Measurements from ENCODE around the gene NDUFA7.
A peak's percentile ranks its signal among the peaks of the same experiment; 100 is the strongest.

NDUFA7 gene

DNA sequence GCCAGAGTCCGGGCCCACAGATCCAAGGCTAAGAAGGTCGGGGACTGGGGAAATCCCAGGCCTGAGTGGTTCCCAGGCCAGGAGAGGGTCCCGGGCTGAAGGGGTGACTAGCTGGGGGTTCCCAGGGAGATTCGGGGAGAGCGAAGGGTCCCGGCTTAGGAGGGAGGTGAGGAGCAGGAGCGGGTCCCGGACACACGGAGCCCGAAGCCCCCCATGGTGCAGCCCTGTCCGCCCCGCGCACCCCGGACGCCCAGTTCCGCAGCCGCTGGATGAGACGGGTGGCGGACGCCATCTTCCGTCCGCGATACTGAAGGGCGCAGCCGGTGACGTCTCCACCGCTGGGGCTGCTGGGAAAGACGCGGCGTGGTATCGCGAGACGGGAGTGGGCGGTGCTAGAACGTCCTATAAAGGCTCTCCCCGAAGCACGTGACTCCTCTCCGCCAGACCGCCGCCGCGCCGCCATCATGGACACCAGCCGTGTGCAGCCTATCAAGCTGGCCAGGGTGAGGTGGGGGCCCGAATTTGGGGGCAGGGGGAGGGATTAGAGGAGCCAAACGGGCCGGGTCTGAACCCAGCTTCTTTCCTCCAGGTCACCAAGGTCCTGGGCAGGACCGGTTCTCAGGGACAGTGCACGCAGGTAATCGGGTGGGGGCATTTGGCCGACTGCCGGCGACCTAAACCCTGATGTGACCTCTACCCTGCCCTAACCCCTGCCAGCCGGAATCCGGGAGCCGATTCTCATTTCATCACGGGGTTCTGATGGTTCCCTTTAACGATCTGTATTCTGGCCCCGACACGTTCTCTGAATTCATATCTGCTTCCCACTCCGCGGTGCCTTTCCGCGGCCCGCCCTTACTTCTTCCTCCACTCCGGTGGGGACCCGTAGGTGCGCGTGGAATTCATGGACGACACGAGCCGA lies at the start of gene NDUFA7, which contains the start of gene RPS28:
Gene NDUFA7 (minus strand): TSS at position 309 of the 919 bp plus-strand sequence. CDS start 17 bp downstream, at position 292.
Gene RPS28 (plus strand): TSS at position 430 of the 919 bp plus-strand sequence. CDS start 35 bp downstream, at position 465.
- H3K27ac ChIP-seq (ENCODE audit: low read depth, low read length), result peak within 1 kb of the TSS; percentile 70
- H3K4me3 ChIP-seq (ENCODE audit: low read depth, low read length), result peak within 1 kb of the TSS; percentile 96
- peaks cover 42% of the 10 kb centered on the region for H3K79me2 ChIP-seq (ENCODE audit: control insufficient read depth, insufficient read depth, low read length, unreplicated experiment)
- peak within 1 kb of the TSS; percentile 60 for H2AFZ ChIP-seq (ENCODE audit: low read length, unreplicated experiment)
- peaks cover 12% of the 10 kb centered on the region for H3K4me1 ChIP-seq (ENCODE audit: control insufficient read depth, insufficient read depth, low read length, unreplicated experiment)
- peaks cover 5% of the 10 kb centered on the region; the same call in 1 of the 2 replicates for H3K36me3 ChIP-seq (ENCODE audit: insufficient read depth, low read length)
- H3K27me3 ChIP-seq (ENCODE audit: insufficient read depth, low read length), result no peaks in the 10 kb centered on the region

DNA sequence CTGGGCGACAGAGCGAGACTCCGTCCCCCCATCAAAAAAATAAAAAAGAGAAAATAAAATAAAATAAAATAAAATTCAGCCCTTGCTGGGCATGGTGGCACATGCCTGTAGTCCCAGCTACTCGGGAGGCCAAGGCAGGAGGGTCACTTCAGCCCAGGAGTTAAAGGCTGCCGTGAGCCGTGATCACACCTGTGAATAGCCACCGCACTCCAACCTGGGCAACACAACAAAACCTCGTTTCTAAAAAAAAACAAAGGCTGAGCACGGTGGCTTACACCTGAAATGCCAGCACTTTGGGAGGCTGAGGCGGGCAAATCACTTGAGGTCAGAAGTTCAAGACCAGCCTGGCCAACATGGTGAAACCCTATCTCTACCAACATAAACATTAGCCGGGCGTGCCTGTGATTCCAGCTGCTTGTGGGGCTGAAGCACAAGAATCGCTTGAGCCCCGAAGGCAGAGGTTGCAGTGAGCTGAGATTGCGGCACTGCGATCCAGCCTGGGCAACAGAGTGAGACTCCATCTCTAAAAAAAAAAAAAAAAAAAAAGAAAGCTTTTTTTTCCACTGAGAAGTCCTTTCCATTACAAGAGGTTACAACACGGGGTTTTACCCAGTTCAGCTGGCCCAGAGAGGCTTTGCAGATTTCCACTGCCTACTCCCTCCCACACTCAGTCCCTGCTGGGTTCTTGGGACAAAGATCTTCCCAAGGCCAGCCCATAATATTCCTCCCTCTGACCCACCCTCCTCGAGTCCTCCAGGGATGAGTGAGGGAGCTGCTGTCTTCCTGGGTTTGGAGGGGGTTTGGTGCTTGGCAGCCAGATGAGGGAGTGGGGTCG lies 49.2 kb upstream of the NDUFA7 start:
- Histone ChIP-seq H3K4me1 (ENCODE audit: control insufficient read depth, insufficient read depth, low read length, unreplicated experiment) (peaks cover 20% of the 10 kb centered on the region), H3K4me3 (ENCODE audit: low read depth, low read length) (no peak overlapping the region), H3K36me3 (ENCODE audit: insufficient read depth, low read length) (peaks cover 10% of the 10 kb centered on the region; the same call in 1 of the 2 replicates), H3K27me3 (ENCODE audit: insufficient read depth, low read length) (no peaks in the 10 kb centered on the region), H2AFZ (ENCODE audit: low read length, unreplicated experiment) (no peak overlapping the region), H3K79me2 (ENCODE audit: control insufficient read depth, insufficient read depth, low read length, unreplicated experiment) (peaks cover 10% of the 10 kb centered on the region), H3K27ac (ENCODE audit: low read depth, low read length) (peak overlapping the region; percentile 23; the same call in 1 of the 2 replicates)

DNA sequence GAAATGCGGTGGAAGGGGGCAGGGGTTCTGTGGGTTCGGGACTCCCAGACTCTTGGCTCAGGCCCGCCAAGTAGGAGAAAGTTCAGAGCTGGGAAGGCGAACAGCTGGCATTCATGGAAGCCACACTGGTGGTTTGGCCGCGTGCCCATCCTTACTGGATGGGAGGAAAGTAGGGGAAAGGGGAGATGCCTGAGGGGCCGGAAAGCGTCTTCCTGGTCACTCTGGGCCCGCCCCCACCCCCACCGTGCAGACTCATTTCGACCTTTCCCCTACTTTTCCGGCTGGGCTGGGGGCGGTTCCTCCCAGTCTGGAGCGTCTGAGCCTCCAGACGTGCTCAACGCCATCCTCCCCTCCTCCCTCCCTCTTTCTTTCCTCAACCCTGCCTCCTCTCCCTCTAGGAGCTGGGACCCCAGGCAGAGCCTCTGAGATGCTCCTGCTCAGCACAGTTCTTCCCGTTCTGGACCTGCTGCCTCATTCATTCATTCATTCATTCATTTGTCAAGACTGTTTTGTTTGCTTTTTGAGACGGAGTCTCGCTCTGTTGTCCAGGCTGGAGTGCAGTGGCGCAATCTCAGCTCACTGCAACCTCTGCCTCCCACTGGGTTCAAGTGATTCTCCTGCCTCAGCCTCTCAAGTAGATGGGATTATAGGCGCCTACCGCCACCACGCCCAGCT lies 46.3 kb upstream of the NDUFA7 start:
- peaks cover 26% of the 10 kb centered on the region for H3K4me1 ChIP-seq (ENCODE audit: control insufficient read depth, insufficient read depth, low read length, unreplicated experiment)
- H3K4me3 ChIP-seq (ENCODE audit: low read depth, low read length), result peak overlapping the region; percentile 72
- H3K36me3 ChIP-seq (ENCODE audit: insufficient read depth, low read length), result no peaks in the 10 kb centered on the region; the same call in 1 of the 2 replicates
- H2AFZ ChIP-seq (ENCODE audit: low read length, unreplicated experiment), result no peak overlapping the region
- peak overlapping the region; percentile 67 for H3K27ac ChIP-seq (ENCODE audit: low read depth, low read length)
- peaks cover 18% of the 10 kb centered on the region for H3K79me2 ChIP-seq (ENCODE audit: control insufficient read depth, insufficient read depth, low read length, unreplicated experiment)
- no peaks in the 10 kb centered on the region for H3K27me3 ChIP-seq (ENCODE audit: insufficient read depth, low read length)

DNA sequence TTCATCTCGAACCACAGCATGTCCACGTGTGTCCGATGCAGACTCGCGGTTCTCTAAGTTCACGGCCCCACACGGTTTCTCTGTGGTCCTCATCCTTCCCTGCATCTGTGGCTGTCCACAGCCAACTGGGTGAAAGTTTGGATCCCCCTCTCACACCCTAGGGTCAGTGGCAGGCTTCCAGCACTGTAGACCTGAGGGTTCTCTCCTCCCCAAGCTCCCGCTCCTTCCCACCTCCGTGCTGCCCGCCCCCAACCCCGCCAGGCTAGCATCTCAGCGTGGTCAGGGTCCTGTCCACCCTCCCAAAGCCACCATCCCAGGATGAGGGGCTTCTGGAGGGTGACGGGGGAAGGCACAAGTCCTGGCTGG lies 45.8 kb upstream of the NDUFA7 start:
- Histone ChIP-seq H3K27me3 (ENCODE audit: insufficient read depth, low read length) (no peaks in the 10 kb centered on the region), H3K4me1 (ENCODE audit: control insufficient read depth, insufficient read depth, low read length, unreplicated experiment) (peaks cover 30% of the 10 kb centered on the region), H3K79me2 (ENCODE audit: control insufficient read depth, insufficient read depth, low read length, unreplicated experiment) (peaks cover 18% of the 10 kb centered on the region), H3K27ac (ENCODE audit: low read depth, low read length) (peak overlapping the region; percentile 67), H3K4me3 (ENCODE audit: low read depth, low read length) (peak overlapping the region; percentile 72), H2AFZ (ENCODE audit: low read length, unreplicated experiment) (no peak overlapping the region), H3K36me3 (ENCODE audit: insufficient read depth, low read length) (no peaks in the 10 kb centered on the region; the same call in 1 of the 2 replicates)

DNA sequence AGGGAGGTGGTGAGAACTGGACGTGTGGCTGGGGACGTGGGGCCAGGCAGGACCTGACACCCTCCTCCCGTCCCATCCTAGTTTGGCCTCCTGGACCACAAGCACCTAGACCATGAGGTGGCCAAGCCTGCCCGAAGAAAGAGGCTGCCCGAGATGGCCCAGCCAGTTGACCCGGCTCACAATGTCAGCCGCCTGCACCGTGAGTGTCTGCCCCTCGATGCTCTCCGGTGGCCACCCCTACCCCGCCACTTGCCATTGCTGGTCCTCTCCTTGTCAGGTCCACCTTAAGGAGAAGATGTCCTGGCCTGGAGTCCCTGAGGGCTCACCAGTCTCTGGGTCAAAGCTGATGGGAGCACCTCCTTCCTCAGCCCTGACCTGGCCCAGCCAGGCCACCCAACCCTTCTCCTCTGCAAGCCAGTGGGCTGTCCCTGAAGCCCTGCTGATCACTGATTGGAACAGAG lies 45.0 kb upstream of the NDUFA7 start:
- H3K4me1 ChIP-seq (ENCODE audit: control insufficient read depth, insufficient read depth, low read length, unreplicated experiment), result peaks cover 33% of the 10 kb centered on the region
- H3K4me3 ChIP-seq (ENCODE audit: low read depth, low read length), result peak overlapping the region; percentile 72
- H3K27ac ChIP-seq (ENCODE audit: low read depth, low read length), result peak overlapping the region; percentile 16; the same call in 1 of the 2 replicates
- H3K79me2 ChIP-seq (ENCODE audit: control insufficient read depth, insufficient read depth, low read length, unreplicated experiment), result peaks cover 18% of the 10 kb centered on the region
- no peak overlapping the region for H2AFZ ChIP-seq (ENCODE audit: low read length, unreplicated experiment)
- H3K27me3 ChIP-seq (ENCODE audit: insufficient read depth, low read length), result no peaks in the 10 kb centered on the region
- no peaks in the 10 kb centered on the region; the same call in 1 of the 2 replicates for H3K36me3 ChIP-seq (ENCODE audit: insufficient read depth, low read length)

DNA sequence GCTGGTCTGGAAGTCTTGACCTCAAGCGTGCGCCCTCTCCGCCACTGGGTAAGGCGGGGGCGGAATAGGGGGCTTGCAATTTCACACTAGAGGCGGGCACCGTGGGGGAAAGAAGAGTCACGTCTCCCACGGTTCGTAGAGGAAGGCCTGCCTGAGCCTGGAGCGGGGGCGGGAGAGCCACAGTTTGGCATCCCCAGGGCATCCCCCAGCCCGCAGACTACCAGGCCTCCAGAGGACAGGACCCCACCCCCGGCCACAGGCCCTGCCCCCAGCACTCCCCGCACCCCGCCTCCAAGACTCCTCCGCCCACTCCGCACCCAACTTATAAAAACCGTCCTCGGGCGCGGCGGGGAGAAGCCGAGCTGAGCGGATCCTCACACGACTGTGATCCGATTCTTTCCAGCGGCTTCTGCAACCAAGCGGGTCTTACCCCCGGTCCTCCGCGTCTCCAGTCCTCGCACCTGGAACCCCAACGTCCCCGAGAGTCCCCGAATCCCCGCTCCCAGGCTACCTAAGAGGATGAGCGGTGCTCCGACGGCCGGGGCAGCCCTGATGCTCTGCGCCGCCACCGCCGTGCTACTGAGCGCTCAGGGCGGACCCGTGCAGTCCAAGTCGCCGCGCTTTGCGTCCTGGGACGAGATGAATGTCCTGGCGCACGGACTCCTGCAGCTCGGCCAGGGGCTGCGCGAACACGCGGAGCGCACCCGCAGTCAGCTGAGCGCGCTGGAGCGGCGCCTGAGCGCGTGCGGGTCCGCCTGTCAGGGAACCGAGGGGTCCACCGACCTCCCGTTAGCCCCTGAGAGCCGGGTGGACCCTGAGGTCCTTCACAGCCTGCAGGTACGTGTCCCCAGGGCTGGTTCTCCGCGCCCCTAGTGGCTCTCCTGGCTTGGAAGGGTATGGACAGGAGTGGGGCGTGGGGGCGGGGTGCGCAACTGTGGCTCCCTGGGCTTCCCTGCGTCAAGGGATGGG lies 42.9 kb upstream of the NDUFA7 start, which contains the start of gene ANGPTL4:
Gene ANGPTL4 (plus strand): TSS at position 353 of the 969 bp plus-strand sequence. CDS start 167 bp downstream, at position 520.
- Histone ChIP-seq H3K36me3 (ENCODE audit: insufficient read depth, low read length) (no peaks in the 10 kb centered on the region; the same call in 1 of the 2 replicates), H3K79me2 (ENCODE audit: control insufficient read depth, insufficient read depth, low read length, unreplicated experiment) (peaks cover 18% of the 10 kb centered on the region), H2AFZ (ENCODE audit: low read length, unreplicated experiment) (no peak within 1 kb of the TSS), H3K4me1 (ENCODE audit: control insufficient read depth, insufficient read depth, low read length, unreplicated experiment) (peaks cover 39% of the 10 kb centered on the region), H3K4me3 (ENCODE audit: low read depth, low read length) (peak within 1 kb of the TSS; percentile 98), H3K27me3 (ENCODE audit: insufficient read depth, low read length) (no peaks in the 10 kb centered on the region), H3K27ac (ENCODE audit: low read depth, low read length) (peak within 1 kb of the TSS; percentile 92)

DNA sequence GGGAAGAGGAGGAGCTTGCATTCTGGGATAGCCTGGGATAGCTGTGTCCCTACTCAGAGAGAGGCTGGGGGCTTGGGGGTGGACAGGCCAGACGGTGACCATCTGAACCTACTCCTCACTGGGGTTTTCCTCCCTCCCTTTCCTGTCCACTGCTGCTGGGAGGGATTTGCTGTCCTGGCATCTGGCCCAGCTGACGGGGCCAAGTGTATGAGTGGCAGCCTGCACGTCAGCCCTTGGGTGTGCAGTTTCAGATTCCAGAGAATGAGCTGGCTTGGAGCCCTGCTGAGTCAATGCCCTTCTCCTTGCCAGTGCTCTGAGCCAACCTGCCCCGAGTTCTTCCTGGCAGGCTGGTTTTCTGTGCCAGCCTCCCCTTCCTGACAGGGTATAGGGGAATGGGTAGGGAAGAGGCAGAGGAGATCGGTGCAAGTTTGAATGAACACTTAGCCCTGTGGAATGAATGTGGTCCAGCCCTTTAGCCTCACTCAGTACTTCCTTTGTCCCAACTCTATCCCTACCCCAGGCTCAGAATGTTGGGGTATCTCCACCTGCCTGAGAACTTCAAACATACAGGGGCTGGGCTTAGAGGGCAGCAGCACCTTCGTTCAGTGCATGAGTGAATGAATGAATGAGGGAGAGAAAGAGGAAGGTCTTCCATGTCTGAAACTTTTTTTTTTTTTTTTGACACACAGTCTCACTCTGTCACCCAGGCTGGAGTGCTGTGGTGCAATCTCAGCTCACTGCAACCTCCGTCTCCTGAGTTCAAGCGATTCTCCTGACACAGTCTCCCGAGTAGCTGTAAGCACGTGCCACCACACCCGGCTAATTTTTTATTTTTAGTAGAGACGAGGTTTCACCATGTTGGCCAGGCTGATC lies 41.0 kb upstream of the NDUFA7 start:
- Histone ChIP-seq H3K27me3 (ENCODE audit: insufficient read depth, low read length) (no peaks in the 10 kb centered on the region), H3K79me2 (ENCODE audit: control insufficient read depth, insufficient read depth, low read length, unreplicated experiment) (peaks cover 18% of the 10 kb centered on the region), H3K4me3 (ENCODE audit: low read depth, low read length) (peak overlapping the region; percentile 55), H3K4me1 (ENCODE audit: control insufficient read depth, insufficient read depth, low read length, unreplicated experiment) (peaks cover 27% of the 10 kb centered on the region), H3K36me3 (ENCODE audit: insufficient read depth, low read length) (no peaks in the 10 kb centered on the region), H2AFZ (ENCODE audit: low read length, unreplicated experiment) (no peak overlapping the region), H3K27ac (ENCODE audit: low read depth, low read length) (peak overlapping the region; percentile 98)

DNA sequence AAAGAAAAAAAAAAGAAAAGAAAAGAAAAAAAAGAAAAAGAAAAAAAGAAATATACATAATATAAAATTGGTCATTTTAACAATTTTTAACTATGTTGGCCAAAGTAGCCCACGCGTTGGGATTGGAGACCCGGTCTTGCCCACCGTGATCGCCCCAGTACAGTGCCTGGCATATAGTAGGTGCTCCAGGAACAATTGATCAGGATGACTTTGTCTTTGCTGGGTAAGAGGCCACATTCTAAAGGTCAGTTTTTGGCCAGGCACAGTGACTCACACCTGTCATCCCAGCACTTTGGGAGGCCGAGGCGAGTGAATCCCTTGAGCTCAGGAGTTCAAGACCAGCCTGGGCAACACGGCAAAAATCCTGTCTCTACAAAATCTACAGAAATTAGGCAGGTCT lies 39.0 kb upstream of the NDUFA7 start:
- no peak overlapping the region for H3K4me3 ChIP-seq (ENCODE audit: low read depth, low read length)
- no peaks in the 10 kb centered on the region for H3K27me3 ChIP-seq (ENCODE audit: insufficient read depth, low read length)
- peaks cover 7% of the 10 kb centered on the region for H3K79me2 ChIP-seq (ENCODE audit: control insufficient read depth, insufficient read depth, low read length, unreplicated experiment)
- H3K27ac ChIP-seq (ENCODE audit: low read depth, low read length), result no peak overlapping the region
- H3K36me3 ChIP-seq (ENCODE audit: insufficient read depth, low read length), result no peaks in the 10 kb centered on the region
- peaks cover 29% of the 10 kb centered on the region for H3K4me1 ChIP-seq (ENCODE audit: control insufficient read depth, insufficient read depth, low read length, unreplicated experiment)
- H2AFZ ChIP-seq (ENCODE audit: low read length, unreplicated experiment), result no peak overlapping the region
